MM.1S (cell line): ENCODE measurements around the gene CDC5L.

Source experiments
- DNase-seq: peaks from one replicate; pipeline ENCODE4 v3.0.0-alpha.2; 2015
- H2AFZ ChIP-seq: fragments of 300-600 bp; sonication (generic); 2 replicates; pipeline ENCODE4 v1.6.0; 2016; ENCODE audit warnings: antibody characterized with exemption, low read length
- H3F3A ChIP-seq: fragments of 300-600 bp; sonication (generic); 2 replicates; pipeline ENCODE4 v1.6.1; 2016; ENCODE audit warnings: mild to moderate bottlenecking, antibody characterized with exemption, low read length, moderate library complexity, mixed read lengths; ENCODE audit not compliant: insufficient read depth
- H3K27ac ChIP-seq: fragments of 300-600 bp; sonication (generic); 2 replicates; pipeline ENCODE4 v1.5.1; 2016; ENCODE audit warnings: mild to moderate bottlenecking, low read length
- H3K27me3 ChIP-seq: fragments of 300-600 bp; sonication (generic); replicated peaks from 2 replicates; pipeline ENCODE4 v1.6.0; 2016; ENCODE audit warnings: low read length; ENCODE audit not compliant: insufficient read depth
- H3K36me3 ChIP-seq: fragments of 300-600 bp; sonication (generic); replicated peaks from 2 replicates; pipeline ENCODE4 v1.6.1; 2016; ENCODE audit warnings: mild to moderate bottlenecking, low read length, mixed read lengths; ENCODE audit not compliant: insufficient read depth
- H3K4me1 ChIP-seq: fragments of 300-600 bp; sonication (generic); 2 replicates; pipeline ENCODE4 v1.6.1; 2016; ENCODE audit warnings: low read length, mixed read lengths
- H3K4me2 ChIP-seq: fragments of 300-600 bp; sonication (generic); 2 replicates; pipeline ENCODE4 v1.6.0; 2016; ENCODE audit warnings: low read depth, low read length
- H3K4me3 ChIP-seq: fragments of 300-600 bp; sonication (generic); 2 replicates; pipeline ENCODE4 v1.5.1; 2016; ENCODE audit warnings: low read length, mixed read lengths
- H3K79me2 ChIP-seq: fragments of 300-600 bp; sonication (generic); 2 replicates; pipeline ENCODE4 v1.6.1; 2016; ENCODE audit warnings: mixed run types, low read length, mixed read lengths
- H3K9ac ChIP-seq: fragments of 300-600 bp; sonication (generic); 2 replicates; pipeline ENCODE4 v1.6.1; 2016; ENCODE audit warnings: low read length, mixed read lengths
- H3K9me2 ChIP-seq: fragments of 300-600 bp; sonication (generic); replicated peaks from 2 replicates; pipeline ENCODE4 v1.6.1; 2016; ENCODE audit warnings: mild to moderate bottlenecking, low read length, mixed read lengths; ENCODE audit not compliant: insufficient read depth
- H3K9me3 ChIP-seq: fragments of 300-600 bp; sonication (generic); replicated peaks from 2 replicates; pipeline ENCODE4 v1.6.1; 2016; ENCODE audit warnings: mild to moderate bottlenecking, low read length, mixed read lengths; ENCODE audit not compliant: insufficient read depth
- H4K20me1 ChIP-seq: fragments of 300-600 bp; sonication (generic); 2 replicates; pipeline ENCODE4 v1.6.1; 2016; ENCODE audit warnings: mild to moderate bottlenecking, low read length, moderate library complexity, mixed read lengths; ENCODE audit not compliant: insufficient read depth
- CTCF ChIP-seq: fragments of 300-600 bp; sonication (generic); IDR thresholded peaks from 2 replicates; pipeline ENCODE4 v1.5.1; 2016; ENCODE audit warnings: antibody characterized with exemption, low read length, mixed read lengths
- EZH2 ChIP-seq: fragments of 300-600 bp; sonication (generic); optimal IDR thresholded peaks from 2 replicates; pipeline ENCODE3; 2017; ENCODE audit warnings: low read depth, mild to moderate bottlenecking, antibody characterized with exemption, low read length, mixed read lengths
- EZH2phosphoT487 ChIP-seq: fragments of 300-600 bp; sonication (generic); IDR thresholded peaks from 2 replicates; pipeline ENCODE4 v1.6.1; 2018; ENCODE audit warnings: antibody characterized with exemption, low read length

CDC5L gene

GRCh38 chr6:44457596-44457995 lies 70.1 kb downstream of the CDC5L start:
- H2AFZ ChIP-seq, result no peak overlapping the region
- no peaks in the 10 kb centered on the region for H3K4me1 ChIP-seq
- H3K4me3 ChIP-seq, result no peak overlapping the region
- no peak overlapping the region for H3K9ac ChIP-seq
- H3K36me3 ChIP-seq, result no peaks in the 10 kb centered on the region
- TF ChIP-seq EZH2phosphoT487 (no peak), EZH2 (no peak), CTCF (no peak)
- no peaks in the 10 kb centered on the region for H3K27me3 ChIP-seq
- H3K9me3 ChIP-seq, result no peaks in the 10 kb centered on the region
- DNase-seq, result no peak
- H3K9me2 ChIP-seq, result no peaks in the 10 kb centered on the region
- H3K27ac ChIP-seq, result no peak overlapping the region
- no peaks in the 10 kb centered on the region for H4K20me1 ChIP-seq
- no peak overlapping the region for H3K4me2 ChIP-seq
- no peaks in the 10 kb centered on the region for H3F3A ChIP-seq
- H3K79me2 ChIP-seq, result no peaks in the 10 kb centered on the region

- Histone ChIP-seq H4K20me1 (no peaks in the 10 kb centered on the region), H2AFZ (no peak overlapping the region), H3K79me2 (no peaks in the 10 kb centered on the region), H3K4me1 (no peaks in the 10 kb centered on the region), H3K9ac (no peak overlapping the region), H3F3A (no peaks in the 10 kb centered on the region), H3K4me3 (no peak overlapping the region), H3K27ac (no peak overlapping the region), H3K4me2 (no peak overlapping the region), H3K9me3 (no peaks in the 10 kb centered on the region), H3K36me3 (no peaks in the 10 kb centered on the region), H3K27me3 (no peaks in the 10 kb centered on the region), H3K9me2 (no peaks in the 10 kb centered on the region)
- no peak for DNase-seq
- TF ChIP-seq EZH2phosphoT487, result no peak
- no peak for TF ChIP-seq EZH2
- TF ChIP-seq CTCF, result no peak
Measured at GRCh38 chr6:44458551-44458950, 71.0 kb downstream of the CDC5L start.

GRCh38 chr6:44462335-44462734 lies 74.8 kb downstream of the CDC5L start:
- no peaks in the 10 kb centered on the region for H3K27me3 ChIP-seq
- no peak overlapping the region for H3K4me3 ChIP-seq
- no peaks in the 10 kb centered on the region for H3K79me2 ChIP-seq
- H3K36me3 ChIP-seq, result no peaks in the 10 kb centered on the region
- H3K4me1 ChIP-seq, result no peaks in the 10 kb centered on the region
- H3K27ac ChIP-seq, result no peak overlapping the region
- no peak for DNase-seq
- no peak overlapping the region for H2AFZ ChIP-seq
- TF ChIP-seq EZH2 (no peak), EZH2phosphoT487 (no peak), CTCF (no peak)
- no peaks in the 10 kb centered on the region for H3K9me2 ChIP-seq
- H3K9ac ChIP-seq, result no peak overlapping the region
- no peaks in the 10 kb centered on the region for H3F3A ChIP-seq
- H3K9me3 ChIP-seq, result no peaks in the 10 kb centered on the region
- H3K4me2 ChIP-seq, result no peak overlapping the region
- H4K20me1 ChIP-seq, result no peaks in the 10 kb centered on the region
